HG02623 (cell line): ENCODE results near the gene NOL11.
A peak's percentile ranks its signal among the peaks of the same experiment; 100 is the strongest.
"Not testable (repeated sequence)": the region's sequence is repeated elsewhere in the genome, so short reads cannot be mapped to it uniquely, and the experiment has no call there.

Source experiments
- ATAC-seq: cut with Tn5 transposase; IDR thresholded peaks from one replicate; pipeline ENCODE4 v1.9.1; 2021; ENCODE audit warnings: moderate library complexity; ENCODE audit not compliant: unreplicated experiment

NOL11 gene

GRCh38 chr17:67707442-67707841 is 10.3 kb upstream of the NOL11 start:
- ATAC-seq: no peak

- ATAC-seq: no peak
These were observed 9.4 kb upstream of the NOL11 start for GRCh38 chr17:67708378-67708777.

- ATAC-seq: no peak
These were observed 5.8 kb upstream of the NOL11 start for GRCh38 chr17:67711916-67712315.

GRCh38 chr17:67712375-67712774 is 5.4 kb upstream of the NOL11 start:
- ATAC-seq: no peak

DNA sequence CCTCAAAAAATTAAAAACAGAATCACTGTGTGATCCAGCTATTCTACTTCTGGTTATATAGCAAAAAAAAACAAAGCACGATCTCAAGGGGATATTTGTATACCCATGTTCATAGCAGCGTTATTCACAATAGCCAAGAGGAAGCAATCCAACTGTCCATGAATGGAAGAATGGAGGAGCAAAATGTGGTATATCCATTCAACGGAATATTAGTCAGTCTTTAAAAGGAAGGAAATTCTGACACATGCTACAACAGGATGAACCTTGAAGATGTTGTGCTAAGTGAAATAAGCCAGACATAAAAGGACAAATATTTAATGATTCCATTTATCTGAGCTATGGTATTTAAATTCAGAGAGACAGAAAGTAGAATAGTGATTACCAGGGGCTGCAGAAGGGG is 4.6 kb upstream of the NOL11 start:
- ATAC-seq: no peak

DNA sequence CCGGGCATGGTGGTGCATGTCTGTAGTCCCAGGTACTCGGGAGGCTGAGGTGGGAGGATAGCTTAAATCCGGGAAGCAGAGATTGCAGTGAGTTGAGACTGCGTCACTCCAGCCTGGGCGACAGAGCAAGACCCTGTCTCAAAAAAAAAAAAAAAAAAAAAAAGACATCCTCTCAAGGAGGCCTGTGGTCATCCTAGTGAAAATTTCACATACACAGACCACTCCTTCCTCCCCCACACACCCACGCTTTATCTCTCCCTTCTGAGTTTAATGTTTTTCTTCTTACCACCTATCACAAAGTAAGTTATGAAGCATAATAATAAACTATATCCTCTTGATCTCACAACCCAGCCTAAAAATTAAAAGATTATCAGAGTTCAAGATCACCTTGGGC is 1.3 kb upstream of the NOL11 start:
- no peak for ATAC-seq

DNA sequence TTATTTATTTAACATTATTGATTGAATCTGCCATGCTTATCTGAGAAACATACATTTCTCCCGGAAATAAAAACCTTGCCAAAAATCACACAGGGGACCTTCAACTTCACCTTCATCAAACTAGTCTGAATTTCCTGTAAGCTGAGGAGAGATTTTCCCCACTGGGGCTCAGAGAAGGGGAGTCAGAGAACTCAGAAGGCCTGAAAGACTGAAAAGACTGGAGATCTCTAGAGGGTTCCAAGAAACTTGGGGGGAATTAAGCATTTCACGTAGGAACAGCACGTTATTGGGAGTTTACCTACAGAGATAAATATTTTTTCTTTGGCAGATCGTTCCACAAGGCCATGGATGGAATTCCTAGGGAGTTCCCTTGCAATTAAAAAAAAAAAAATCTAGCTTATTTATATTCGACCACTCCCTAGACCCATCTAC is 528 bp upstream of the NOL11 start:
- no peak for ATAC-seq

- peak; percentile 6 for ATAC-seq
These were observed 697 bp downstream of the NOL11 start for GRCh38 chr17:67718325-67718941.

GRCh38 chr17:67725373-67725791 is 7.6 kb downstream of the NOL11 start:
- no peak for ATAC-seq

DNA sequence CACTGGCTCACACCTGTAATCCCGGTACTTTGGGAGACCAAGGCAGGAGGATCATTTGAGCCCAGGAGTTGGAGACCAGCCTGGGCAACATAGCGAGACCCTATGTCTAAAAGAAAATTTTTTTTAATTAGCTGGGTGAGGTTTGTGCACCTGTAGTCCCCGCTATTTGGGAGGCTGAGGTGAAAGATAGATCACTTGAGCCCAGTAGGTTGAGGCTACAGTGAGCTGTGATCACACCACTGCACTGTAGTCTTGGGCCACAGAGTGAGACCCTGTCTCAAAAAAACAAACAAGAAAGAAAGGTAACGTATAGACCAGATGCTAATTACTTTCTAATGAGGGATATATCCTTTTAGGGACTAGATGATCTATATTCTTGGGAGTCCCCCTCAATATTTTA is 8.1 kb downstream of the NOL11 start:
- ATAC-seq: no peak

DNA sequence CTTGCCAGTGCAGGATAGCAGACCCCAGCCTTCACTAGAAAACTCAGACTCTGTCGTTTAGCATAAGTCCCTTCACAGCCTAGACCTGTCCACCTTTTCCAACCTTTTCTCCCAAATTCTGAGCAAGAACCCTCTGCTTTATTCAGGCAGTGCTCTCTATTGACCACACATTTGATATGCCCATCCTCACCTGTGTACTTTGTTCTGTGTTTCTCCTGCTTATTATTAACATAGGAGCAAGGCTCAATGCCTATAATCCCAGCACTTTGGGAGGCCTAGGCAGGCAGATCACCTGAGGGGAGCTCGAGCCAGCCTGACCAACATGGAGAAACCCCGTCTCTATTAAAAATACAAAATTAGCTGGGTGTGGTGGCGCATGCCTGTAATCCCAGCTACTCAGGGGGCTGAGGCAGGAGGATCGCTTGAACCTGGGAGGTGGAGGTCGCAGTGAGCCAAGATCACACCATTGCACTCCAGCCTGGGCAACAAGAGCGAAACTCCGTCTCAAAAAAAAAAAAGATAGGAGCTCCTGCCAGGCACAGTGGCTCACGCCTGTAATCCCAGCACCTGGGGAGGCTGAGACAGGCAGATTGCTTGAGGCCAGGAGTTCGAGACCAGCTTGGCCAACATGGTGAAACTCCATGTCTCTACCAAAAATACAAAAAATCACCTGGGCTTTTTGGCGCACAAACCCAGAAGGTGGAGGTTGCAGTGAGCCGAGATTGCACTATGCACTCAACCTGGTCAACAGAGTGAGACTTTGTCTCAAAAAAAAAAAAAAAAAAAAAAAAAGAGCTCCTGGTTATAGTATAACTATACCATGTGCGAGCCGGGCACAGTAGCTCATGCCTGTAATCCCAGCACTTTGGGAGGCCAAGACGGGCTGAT is 9.7 kb downstream of the NOL11 start:
- not testable (repeated sequence) for ATAC-seq

GRCh38 chr17:67729903-67730302 is 12.2 kb downstream of the NOL11 start:
- ATAC-seq: no peak

- no peak for ATAC-seq
These were observed 13.0 kb downstream of the NOL11 start for GRCh38 chr17:67730731-67731130.

GRCh38 chr17:67733449-67733848 is 15.7 kb downstream of the NOL11 start:
- no peak for ATAC-seq

DNA sequence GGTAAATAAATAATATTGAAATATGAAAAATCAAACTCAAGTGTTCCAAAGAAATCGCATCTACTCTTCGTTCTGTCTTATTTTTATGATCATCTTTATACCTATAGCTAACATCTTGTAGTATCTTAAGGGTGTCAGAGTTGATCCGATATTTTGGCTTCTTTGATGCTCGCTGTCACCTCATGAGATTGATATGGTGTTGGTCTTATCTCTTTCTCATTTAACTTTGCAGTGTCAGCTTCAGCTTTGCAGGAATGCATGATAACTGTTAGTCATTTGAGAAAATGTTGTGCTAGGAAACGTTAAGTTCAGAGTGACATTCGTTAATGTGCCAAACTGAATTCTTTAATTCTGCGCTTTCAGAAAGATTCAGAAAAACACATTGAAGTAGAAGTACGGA is 19.4 kb downstream of the NOL11 start:
- no peak for ATAC-seq

- ATAC-seq: no peak
These were observed 24.3 kb downstream of the NOL11 start for GRCh38 chr17:67742025-67742424.

GRCh38 chr17:67746704-67747571 is 29.2 kb downstream of the NOL11 start:
- no peak for ATAC-seq

GRCh38 chr17:67747681-67748235 is 30.0 kb downstream of the NOL11 start:
- no peak for ATAC-seq

GRCh38 chr17:67750067-67750466 is 32.3 kb downstream of the NOL11 start:
- ATAC-seq: no peak

DNA sequence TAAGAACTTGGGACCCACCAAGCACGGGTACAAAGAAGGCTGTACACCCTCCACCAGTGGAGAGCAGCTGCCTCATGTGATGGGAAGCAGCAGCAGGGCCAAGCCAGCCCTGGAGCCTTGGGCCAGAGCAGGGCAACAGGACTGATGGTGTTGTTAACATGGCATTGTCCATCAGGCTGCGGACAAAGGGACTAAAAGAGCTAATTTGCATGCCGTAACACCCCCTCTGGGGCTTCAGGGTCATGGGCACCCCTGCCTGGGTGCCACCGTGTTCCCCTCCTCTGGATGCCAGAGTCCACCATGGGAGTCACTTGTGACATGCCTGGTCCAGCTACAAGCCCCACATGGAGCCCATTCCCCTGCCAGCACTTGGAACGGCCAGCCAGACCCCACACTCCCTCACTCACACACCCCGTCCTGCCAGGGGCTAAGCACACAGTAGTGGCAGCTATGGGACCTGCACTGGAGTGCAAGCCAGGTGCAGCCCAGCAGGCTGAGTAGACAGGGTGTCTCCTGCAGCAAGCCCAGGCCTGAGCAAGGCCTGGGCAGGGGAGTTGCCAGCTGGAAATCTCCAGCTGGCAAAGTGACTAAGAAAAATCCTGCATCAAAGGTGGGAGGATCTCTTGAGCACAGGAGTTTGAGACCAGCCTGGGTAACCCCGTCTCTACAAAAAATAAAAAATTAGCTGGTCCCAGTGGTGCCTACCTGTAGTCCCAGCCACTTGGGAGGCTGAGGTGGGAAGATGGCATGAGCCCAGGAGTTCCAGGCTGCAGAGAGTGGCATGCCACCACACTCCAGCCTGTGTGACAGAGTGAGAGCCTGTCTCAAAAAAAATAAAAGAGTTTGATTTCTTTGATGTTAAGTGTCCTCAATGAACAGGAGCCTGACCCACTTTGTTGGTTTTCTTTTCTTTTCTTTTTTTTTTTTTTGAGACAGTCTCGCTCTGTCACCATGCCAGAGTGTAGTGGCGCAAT is 33.7 kb downstream of the NOL11 start:
- ATAC-seq: no peak
